K562 (cell line): ENCODE measurements around the gene NSMCE1.
A peak's percentile ranks its signal among the peaks of the same experiment; 100 is the strongest.

ENCODE experiments used
- GATAD2A ChIP-seq: fragments of 450-650 bp; IDR thresholded peaks from 2 replicates; pipeline ENCODE4 v1.6.1; 2017
- IRF2 ChIP-seq: sonication (generic); formaldehyde crosslinking; IDR thresholded peaks from 2 replicates; pipeline ENCODE4 v1.8.1; 2022; ENCODE audit warnings: mild to moderate bottlenecking, missing genetic modification reagents
- KAT7 ChIP-seq: sonication (generic); formaldehyde crosslinking; IDR thresholded peaks from 2 replicates; pipeline ENCODE4 v1.8.0; 2022; ENCODE audit warnings: missing genetic modification reagents, mild to moderate bottlenecking, borderline replicate concordance
- POLR2A ChIP-seq: fragments of 450-650 bp; conservative IDR thresholded peaks from 2 replicates; pipeline ENCODE4 v1.6.1; 2016
- POLR2AphosphoS5 ChIP-seq: IDR thresholded peaks from 2 replicates; pipeline ENCODE4 v1.6.1; 2011; ENCODE audit warnings: mild to moderate bottlenecking, low read depth, low read length, moderate library complexity; ENCODE audit not compliant: control insufficient read depth, insufficient read depth
- ZNF175 ChIP-seq: fragments of 200-800 bp; sonication (Bioruptor generic); IDR thresholded peaks from 2 replicates; pipeline ENCODE4 v1.6.1; 2016; ENCODE audit warnings: low read depth, mild to moderate bottlenecking, missing genetic modification characterization, missing compliant biosample characterization
- ZZZ3 ChIP-seq: fragments of 450-650 bp; IDR thresholded peaks from 2 replicates; pipeline ENCODE4 v1.6.1; 2016; ENCODE audit warnings: antibody characterized with exemption, mild to moderate bottlenecking, moderate library complexity
- TF ChIP-seq, protein P1 (sequence below): sonication (generic); formaldehyde crosslinking; IDR thresholded peaks from 2 replicates; pipeline ENCODE4 v1.8.1; 2023; ENCODE audit warnings: mild to moderate bottlenecking, missing genetic modification reagents, moderate library complexity

- TF ChIP-seq POLR2A (peak; percentile 97), GATAD2A (no peak), ZNF175 (CRISPR knock-in tag) (no peak), KAT7 (CRISPR knock-in tag) (no peak; the same call in 1 of the 2 replicates), ZZZ3 (no peak), POLR2AphosphoS5 (peak; percentile 60), IRF2 (CRISPR knock-in tag) (no peak)
- TF ChIP-seq, protein P1, sequence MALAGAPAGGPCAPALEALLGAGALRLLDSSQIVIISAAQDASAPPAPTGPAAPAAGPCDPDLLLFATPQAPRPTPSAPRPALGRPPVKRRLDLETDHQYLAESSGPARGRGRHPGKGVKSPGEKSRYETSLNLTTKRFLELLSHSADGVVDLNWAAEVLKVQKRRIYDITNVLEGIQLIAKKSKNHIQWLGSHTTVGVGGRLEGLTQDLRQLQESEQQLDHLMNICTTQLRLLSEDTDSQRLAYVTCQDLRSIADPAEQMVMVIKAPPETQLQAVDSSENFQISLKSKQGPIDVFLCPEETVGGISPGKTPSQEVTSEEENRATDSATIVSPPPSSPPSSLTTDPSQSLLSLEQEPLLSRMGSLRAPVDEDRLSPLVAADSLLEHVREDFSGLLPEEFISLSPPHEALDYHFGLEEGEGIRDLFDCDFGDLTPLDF (CRISPR knock-in tag): no peak
Measured at GRCh38 chr16:27203507-27204311, 64.9 kb downstream of the NSMCE1 start, which contains the start of gene KDM8.
